ENCODE results near the gene OOSP1.
"Not testable (repeated sequence)": the region's sequence is repeated elsewhere in the genome, so short reads cannot be mapped to it uniquely, and the experiment has no call there.

The OOSP1 gene, protein sequence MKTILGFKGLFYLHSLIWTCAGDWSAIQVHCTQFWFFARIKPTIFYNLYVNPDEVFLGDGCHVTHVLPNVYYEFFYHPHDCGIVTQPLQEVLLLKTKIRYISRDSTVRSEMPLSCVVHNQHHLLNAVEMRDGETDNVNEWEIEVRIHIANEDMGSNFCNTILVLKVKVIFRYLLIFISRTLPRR

DNA sequence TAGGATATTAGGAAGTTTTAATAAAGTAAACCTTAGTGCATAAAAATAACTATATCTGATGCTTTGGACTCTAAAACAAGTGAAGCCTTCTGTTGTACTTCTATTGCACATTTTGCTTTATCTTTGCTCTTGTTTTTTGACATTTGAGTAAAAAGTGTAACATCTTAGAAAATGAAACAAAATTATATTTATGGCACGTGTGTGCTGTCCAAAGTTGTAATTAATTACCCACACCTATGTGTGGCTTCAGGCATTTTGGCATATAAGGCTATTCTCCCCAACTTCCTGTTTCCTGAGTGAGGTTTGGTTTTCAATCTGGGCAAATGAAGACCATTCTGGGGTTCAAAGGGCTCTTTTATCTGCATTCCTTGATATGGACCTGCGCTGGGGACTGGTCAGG lies at the start of gene OOSP1:
OOSP1 (plus strand) TSS at position 301 of the 400 bp plus-strand sequence; CDS start at position 324, 23 bp downstream.
- DNase-seq = no peak

DNA sequence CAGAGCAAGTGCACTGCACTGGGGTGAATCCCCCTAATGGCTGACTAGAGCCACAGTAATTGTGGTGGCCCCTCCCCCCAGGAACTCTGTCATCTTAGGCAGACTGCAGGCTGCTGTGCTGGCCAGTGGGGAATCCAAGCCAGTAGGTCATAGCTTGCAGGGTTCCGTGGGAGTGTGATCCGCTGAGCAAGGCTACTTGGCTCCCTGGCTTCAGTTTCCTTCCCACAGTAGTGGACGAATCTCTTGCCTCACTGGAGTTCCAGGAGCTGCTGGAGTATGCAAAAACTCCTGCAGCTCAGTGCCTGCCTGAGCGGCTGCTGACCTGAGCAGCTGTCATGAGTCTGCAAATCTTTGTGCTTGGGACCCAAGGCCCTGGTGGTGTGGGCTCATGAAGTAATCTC lies 46.5 kb upstream of the OOSP1 start:
- DNase-seq = peak; percentile 15

DNA sequence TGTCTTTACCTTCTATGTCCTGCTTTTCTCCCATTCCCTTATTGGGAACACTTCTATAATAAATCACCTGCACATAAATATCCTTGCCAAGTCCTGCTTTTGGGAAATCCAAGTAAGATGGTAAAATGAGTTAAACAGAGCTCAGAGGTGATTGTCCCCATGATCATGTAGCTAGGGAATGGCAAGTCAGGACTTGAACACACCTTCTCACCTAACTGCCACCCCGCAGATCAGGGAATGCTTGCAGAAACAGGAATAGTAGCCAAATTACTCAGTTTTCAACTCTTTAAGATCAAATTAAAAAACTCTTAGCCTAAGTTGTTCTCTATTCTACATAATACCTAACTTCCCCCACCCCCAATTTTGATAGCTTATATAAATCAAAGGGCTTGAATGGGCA lies 43.6 kb upstream of the OOSP1 start:
- no peak for DNase-seq

DNA sequence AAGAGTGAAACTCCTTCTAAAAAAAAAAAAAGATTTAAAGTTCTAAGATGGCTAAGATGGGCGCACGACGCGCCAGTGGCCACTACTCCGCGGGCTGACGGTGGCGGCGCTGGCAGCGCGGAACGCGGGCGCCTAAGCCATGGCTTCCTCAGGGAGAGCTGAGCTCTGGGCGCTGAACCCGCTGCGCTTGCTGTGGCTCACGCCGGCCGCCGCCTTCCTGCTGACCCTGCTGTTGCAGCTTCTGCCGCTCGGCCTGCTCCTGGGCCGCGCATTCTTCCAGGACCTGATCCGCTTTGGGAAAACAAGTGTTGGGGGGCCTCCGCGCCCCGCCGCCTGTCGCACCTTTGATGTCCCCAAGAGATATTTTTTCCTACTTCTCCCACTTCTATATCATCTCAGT lies 40.2 kb upstream of the OOSP1 start:
- no peak for DNase-seq

DNA sequence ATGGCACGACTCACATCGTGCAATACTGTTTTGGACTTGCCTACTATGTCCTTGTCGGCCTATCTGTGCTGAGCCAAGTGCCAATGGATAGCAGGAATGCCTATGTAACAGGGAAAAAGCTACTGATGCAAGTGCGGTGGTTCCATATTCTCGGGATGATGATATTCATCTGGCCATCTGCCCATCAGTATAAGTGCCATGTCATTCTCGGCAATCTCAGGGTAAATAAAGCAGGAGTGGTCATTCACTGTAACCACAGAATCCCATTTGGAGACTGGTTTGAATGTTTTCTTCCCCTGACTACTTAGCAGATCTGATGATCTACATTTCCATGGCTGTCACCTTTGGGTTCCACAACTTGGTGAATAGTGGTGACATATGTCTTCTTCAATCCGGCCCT lies 39.6 kb upstream of the OOSP1 start:
- no peak for DNase-seq

DNA sequence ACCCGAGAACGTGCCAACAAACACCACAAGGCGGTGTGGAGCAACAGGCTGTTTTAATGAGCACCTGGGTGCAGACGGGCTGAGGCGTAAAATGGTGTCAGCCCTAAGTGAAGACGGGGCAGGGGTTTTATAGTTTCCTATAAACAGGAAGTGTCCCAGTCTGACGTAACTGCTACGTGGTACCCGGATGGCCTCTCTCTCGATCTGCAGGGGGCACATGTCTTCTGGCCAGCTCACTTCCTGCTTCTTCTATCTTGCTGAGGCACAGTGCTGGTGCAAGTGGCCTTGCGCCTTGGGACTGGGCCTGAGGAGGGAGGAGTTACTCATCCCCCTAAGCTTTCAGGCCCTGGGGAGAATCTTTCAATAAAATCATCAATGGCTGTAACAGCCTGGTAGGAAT lies 38.7 kb upstream of the OOSP1 start:
- no peak for DNase-seq

DNA sequence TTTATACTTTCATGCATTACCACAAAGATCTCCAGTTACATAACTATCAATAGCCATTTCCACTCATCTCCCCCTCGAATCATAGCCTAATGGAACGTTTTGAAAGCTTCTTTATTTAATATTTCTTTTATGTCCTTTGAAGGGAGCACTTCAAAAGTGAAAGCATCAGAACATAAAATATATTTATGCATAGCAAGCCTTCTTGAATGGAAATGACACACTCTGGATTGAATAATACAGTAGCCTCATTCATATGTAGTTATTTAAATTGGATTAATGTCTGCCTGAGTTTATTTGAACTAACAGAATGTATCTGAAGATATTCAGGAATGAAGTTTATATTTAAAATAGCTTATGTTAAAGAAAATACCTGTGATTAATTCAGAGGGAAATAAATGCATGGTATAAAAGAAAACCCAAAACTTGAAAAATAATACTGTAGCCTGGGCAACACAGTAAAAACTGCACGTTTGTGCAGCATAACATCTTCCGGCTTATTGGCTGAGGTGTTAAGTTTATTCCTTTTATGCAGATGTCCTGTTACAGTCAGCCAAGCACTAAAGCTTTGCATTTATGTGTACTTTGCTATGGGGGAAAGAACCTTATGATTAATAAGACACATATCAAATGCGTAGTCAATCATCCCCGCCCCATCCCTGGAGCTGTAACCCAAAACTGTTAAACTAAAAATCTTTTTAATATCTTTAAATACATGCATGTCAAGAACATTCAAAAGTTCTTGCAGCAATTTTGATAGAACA lies 37.7 kb upstream of the OOSP1 start:
- DNase-seq = no peak

DNA sequence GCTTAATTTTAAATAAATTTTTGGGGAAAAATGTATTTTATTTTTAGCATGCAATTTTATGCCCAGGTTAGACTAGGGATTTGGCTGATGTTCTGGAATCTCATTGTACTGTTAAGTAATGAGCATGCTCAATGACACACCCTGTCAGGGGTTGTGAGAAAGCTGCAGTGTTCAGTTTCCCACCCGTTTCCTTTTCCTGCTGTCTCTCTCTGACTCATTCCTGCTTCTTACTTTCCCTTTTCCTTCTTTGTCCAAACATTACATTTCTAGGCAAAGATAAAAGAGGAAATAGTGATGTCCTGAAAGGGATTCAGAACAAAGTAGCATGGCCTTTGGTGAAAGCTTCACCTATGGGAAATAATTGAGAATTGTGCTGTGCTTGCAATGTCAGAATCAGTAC lies 36.9 kb upstream of the OOSP1 start:
- no peak for DNase-seq

DNA sequence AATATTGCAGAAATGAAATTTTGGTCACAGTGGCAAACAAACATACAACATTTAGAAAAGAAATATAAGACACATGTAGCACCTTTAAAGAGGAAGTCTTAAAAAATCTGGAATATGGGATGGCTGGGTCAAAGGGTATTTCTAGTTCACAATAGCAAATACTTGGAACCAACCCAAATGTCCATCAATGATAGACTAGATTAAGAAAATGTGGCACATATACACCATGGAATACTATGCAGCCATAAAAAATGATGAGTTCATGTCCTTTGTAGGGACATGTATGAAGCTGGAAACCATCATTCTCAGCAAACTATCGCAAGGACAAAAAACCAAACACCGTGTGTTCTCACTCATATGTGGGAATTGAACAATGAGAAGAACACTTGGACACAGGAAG lies 34.7 kb upstream of the OOSP1 start:
- not testable (repeated sequence) for DNase-seq

DNA sequence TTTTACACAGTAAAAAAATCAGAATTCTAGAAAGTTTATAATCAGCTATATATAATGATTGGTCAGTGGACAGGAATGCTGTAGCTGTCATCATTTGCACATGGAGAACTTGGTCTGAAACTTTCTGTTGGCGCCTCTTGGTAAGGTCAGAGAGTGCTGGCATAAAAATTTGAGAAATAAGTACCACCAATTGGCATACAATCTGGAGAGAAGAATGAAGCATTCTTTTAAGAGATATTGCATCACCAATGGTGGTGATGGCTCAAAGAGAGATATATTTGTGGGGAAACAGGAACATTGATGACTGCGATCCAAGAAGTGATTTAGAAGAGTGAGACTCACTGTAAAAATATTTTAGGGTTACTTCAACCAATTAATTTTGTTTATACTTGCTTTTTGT lies 19.8 kb upstream of the OOSP1 start:
- no peak for DNase-seq

DNA sequence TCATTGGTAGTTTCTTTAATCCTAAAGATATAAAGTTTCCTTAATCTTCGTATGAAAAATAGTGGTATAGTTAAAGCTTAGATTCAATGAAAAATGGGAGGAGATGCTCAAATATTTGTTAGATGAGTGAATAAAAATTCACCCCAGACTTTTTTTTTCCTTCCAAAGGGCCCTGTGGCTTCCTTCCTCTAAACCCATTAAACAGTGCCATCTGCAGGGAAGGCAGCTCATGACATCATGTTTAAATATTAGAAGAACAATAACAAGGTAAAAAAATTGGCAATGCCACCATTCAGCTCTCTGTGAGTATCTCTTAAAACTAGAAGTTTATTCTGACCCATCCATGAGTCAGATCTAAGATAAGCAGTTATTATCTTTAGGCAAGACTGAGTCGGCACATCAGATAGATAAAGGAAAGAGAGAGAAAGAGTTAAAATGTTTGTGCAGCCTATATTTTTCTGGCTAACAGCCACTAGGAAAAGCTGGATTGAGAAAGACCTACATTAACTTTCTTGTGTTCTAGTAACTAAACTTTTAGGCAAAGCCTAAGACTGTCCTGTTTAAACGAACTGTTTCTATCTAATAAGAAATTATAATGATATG lies 19.1 kb upstream of the OOSP1 start:
- DNase-seq = no peak

DNA sequence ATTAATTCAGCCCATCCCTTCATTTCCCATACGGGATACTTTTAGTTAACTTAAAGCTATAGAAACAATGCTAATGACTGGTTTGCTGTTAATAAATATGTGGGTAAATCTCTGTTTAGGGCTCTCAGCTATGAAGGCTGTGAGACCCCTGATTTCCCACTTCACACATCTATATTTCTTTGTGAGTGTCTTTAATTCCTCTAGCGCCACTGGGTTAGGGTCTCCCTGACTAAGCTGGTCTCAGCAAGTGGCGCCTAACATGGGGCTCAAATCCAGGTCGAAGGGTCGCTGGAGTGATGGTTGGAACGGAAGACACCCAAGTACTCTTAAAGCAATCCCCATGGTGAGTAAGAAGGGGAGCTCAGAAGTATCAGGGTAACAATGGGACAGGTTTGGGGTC lies 14.4 kb upstream of the OOSP1 start:
- DNase-seq = no peak

DNA sequence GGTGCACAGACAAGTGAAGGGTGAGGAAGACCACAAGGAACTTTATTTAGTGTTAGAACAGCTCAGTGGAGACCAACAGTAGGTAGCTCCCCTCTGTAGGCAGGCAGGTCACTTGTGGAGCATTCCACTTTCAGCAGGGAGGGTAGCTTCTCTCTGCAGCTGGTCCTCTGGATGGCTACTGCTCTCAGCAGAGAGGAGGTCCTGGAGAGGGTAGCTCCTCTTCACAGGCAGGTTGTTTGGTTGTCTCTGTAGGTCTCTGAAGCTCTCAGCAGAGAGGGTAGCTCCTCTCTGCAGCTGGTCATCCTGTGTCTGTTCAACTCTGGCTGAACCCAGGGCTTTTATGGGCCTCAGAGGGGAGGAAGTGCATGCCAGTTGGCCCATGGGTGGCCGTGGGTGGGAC lies 6.5 kb upstream of the OOSP1 start:
- no peak for DNase-seq

DNA sequence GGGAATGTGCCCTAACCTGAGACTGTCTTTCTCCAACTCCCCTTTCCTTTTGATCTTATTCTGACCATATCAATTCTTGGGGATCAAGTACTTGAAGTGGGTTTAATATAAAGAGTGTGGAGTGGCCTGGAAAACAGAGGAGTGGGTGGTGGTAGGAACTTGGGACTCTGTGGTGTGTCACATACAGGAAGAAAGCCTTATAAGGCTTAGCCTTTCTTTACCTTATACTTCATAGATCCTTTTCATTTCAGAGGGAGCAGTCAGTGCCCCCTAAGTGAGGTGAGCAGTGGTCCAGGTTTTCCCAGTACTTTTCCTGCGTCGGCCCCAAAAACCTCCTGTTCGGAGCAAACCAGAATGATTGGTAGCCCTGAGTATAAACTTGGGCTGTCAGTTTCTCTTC lies 486 bp downstream of the OOSP1 start:
- no peak for DNase-seq

DNA sequence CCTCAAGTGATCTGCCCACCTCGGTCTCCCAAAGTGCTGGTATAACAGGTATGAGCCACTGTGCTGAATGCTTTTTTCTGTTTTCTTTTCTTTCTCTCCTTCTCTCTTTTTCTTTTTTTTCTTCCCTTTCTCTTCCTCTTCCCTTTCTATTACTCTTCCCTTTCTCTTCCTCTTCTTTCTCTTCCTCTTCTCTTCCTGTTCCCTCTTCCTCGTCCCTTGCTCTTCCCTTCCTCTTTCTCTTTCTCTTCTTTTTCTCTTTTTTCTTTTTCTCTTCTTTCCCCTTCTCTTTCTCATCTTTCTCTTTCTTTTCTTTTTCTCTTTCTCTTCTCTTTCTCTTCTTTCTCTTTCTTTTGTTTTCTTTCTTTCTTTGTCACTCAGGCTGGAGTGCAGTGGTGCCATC lies 1.2 kb downstream of the OOSP1 start:
- no peak for DNase-seq

DNA sequence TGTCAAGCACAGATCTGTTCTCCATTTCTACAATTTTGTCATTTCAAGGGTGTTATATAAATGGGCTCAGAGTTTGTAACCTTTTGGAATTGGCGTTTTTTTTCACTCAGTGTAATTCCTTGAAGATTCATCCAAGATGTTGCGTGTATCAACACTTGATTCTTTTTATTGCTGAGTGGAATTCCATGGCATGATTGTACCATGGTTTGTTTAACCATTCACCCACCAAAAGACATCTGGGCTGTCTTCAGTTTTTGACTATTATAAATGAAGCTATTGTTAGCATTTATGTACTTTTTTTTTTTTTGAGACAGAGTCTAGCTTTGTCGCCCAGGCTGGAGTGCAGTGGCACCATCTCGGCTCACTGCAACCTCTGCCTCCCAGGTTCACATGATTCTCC lies 2.9 kb downstream of the OOSP1 start:
- no peak for DNase-seq

DNA sequence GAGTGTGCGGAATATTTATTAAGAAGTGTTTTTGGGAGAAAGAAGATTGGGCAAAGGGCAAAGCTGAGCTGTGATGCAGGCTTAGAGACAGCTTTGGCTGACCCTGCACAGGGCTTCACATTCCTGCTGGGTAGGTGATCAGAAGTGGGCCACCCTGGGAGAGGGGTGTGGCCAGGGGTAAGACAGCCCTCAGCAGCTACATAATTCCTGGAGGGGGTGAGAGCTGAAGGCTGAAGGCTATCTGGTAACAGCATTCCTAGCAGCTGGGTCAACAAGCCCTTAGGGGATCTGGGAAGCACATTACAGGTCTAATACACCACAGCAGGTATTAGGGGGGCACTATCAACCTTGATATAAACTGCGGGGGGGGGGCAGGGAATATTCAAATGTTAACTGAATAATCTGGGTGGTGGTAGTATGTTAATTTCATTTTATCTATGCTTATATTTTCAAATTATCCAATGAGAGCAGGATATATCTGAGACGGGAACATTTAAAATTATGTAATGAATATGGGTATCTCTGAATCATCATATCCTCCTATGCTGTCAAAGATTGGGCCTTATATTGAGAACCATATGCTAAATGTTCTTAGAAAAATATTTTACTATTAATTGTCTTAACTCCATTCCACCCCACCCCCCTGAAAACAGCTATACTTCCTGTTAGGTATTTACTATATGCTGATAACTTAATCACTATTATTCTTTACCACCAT lies 5.9 kb downstream of the OOSP1 start:
- DNase-seq = no peak

DNA sequence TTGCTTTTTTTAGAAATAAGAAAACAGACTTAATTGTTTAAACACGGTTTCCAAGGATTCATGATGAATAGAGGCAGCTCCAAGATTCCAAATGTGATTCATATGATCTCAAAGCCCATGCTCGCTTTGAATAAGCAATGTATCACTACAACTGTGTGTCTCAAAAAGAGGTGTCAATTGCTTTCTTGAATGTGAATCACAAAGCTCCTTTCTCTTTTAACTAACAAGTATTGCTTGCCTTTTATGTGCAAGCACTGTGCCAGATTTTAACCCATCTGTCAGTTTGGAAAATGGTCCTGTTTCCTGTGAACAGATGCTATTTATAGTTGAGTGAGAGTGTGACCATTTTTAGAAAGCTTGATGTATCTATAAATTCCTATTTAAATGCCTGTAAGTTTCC lies 6.5 kb downstream of the OOSP1 start:
- no peak for DNase-seq

DNA sequence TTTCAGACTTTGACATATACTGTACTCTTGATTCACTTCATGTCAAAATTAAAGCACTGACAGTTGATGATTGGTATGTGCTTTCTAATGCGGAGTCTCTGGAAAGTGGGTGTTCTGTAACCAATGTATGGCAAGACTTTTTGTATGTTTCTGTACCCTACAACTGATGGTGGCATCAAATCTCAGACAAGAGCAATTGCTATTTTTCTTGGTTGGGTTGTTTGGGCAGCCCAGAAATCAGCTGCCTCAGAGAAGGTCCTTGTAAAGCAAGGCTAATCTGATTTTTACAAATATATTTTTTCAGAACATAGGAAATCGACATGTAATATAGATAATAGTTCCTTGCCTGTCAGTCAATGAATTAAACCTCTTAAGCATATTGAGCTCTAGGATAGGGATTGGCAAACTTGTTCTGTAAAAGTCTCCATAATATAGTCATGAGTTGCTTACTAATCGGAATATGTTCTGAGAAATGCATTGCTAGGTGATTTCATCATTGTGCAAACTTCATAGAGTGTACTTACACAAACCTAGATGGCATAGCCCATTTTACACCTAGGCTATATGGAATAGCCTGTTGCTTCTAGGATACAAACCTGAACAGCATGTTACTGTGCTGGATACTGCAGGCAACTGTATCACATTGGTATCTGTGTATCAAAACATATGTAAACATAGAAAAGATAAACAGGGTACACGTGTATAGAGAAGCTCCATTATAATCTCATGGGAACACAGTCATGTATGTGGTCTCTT lies 15.4 kb downstream of the OOSP1 start:
- DNase-seq = no peak

DNA sequence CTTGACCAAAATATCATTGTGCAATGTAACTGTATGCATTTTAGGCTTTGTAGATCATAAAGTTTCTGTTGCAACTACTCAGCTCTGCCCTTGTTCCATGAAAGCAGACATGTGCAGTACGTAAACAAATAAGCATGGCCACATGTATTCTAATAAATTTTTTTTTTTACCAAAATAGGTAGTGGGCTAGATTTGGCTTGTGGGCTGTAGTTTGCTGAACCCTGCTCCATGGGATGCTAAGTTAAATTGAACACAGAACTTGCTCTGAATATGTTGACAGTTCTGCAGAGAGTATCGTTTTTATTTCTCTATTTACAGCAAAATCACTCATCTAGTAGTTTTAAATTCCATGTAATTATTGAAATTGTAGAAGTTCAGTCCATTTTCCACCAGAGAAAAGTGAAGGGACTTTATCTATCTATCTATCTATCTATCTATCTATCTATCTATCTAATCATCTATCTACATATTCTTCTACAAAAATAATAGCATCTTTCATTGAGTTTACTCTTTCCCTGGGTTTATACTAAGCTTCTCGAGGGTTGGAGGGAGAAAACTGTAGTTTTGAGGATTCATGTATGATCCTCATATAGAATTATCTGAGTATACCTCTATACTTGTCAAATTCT lies 16.1 kb downstream of the OOSP1 start:
- no peak for DNase-seq

DNA sequence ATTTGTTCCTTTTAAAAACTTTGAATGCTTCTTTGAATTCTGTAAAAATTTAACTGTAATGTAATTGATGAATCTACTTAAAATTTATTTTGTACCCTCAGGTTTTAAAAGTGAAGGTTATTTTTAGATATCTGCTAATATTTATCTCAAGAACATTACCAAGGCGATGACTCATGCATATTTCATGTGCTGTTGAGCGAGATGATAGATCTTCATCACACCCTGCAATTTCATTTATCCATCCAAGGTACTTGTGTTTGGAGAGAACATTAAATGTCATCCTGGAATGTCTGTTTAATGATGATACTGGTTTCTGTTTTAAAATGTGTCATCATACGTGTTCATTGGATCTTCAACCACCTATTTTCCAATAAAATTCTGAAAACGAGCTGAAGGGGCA lies 18.9 kb downstream of the OOSP1 start:
- DNase-seq = no peak
